ENCODE results near the gene RGS7.

The RGS7 gene

GRCh38 chr1:240878631-240879030, 478.4 kb downstream of the RGS7 start:
- Mint-ChIP-seq H3K9me3 (ENCODE audit: low read depth) (peaks cover 24% of the 10 kb centered on the region), H3K4me3 (no peak overlapping the region), H3K27me3 (no peaks in the 10 kb centered on the region), H3K36me3 (no peaks in the 10 kb centered on the region), H3K27ac (no peak overlapping the region), H3K4me1 (ENCODE audit: low read depth) (no peaks in the 10 kb centered on the region)

- Mint-ChIP-seq H3K36me3 (no peaks in the 10 kb centered on the region), H3K27ac (no peak overlapping the region), H3K4me3 (no peak overlapping the region)
Measured at GRCh38 chr1:240877605-240878004, 479.4 kb downstream of the RGS7 start.

GRCh38 chr1:240876071-240876470, 480.9 kb downstream of the RGS7 start:
- no peaks in the 10 kb centered on the region for H3K27me3 Mint-ChIP-seq
- H3K27ac Mint-ChIP-seq, result no peak overlapping the region
- peaks cover 21% of the 10 kb centered on the region for H3K9me3 Mint-ChIP-seq (ENCODE audit: low read depth)
- no peaks in the 10 kb centered on the region for H3K4me1 Mint-ChIP-seq (ENCODE audit: low read depth)
- no peak overlapping the region for H3K4me3 Mint-ChIP-seq
- no peaks in the 10 kb centered on the region for H3K36me3 Mint-ChIP-seq

More at GRCh38 chr1:240877605-240878004, 479.4 kb downstream of the RGS7 start:
- peaks cover 21% of the 10 kb centered on the region for H3K9me3 Mint-ChIP-seq (ENCODE audit: low read depth)
- no peaks in the 10 kb centered on the region for H3K4me1 Mint-ChIP-seq (ENCODE audit: low read depth)
- no peaks in the 10 kb centered on the region for H3K27me3 Mint-ChIP-seq

GRCh38 chr1:240869071-240869470, 487.9 kb downstream of the RGS7 start:
- H3K4me3 Mint-ChIP-seq, result no peak overlapping the region
- no peaks in the 10 kb centered on the region for H3K4me1 Mint-ChIP-seq (ENCODE audit: low read depth)
- H3K27me3 Mint-ChIP-seq, result peaks cover 2% of the 10 kb centered on the region
- H3K9me3 Mint-ChIP-seq (ENCODE audit: low read depth), result peaks cover 4% of the 10 kb centered on the region
- H3K36me3 Mint-ChIP-seq, result no peaks in the 10 kb centered on the region
- H3K27ac Mint-ChIP-seq, result no peak overlapping the region

- H3K9me3 Mint-ChIP-seq (ENCODE audit: low read depth), result no peaks in the 10 kb centered on the region
- H3K4me3 Mint-ChIP-seq, result no peak overlapping the region
- no peaks in the 10 kb centered on the region for H3K4me1 Mint-ChIP-seq (ENCODE audit: low read depth)
- H3K27ac Mint-ChIP-seq, result no peak overlapping the region
- no peaks in the 10 kb centered on the region for H3K36me3 Mint-ChIP-seq
- H3K27me3 Mint-ChIP-seq, result peaks cover 2% of the 10 kb centered on the region
Measured at GRCh38 chr1:240866724-240867123, 490.3 kb downstream of the RGS7 start.

GRCh38 chr1:240860023-240860422, 497.0 kb downstream of the RGS7 start:
- no peaks in the 10 kb centered on the region for H3K36me3 Mint-ChIP-seq
- no peaks in the 10 kb centered on the region for H3K4me1 Mint-ChIP-seq (ENCODE audit: low read depth)
- H3K9me3 Mint-ChIP-seq (ENCODE audit: low read depth), result no peaks in the 10 kb centered on the region
- no peak overlapping the region for H3K4me3 Mint-ChIP-seq
- H3K27ac Mint-ChIP-seq, result no peak overlapping the region
- peaks cover 3% of the 10 kb centered on the region for H3K27me3 Mint-ChIP-seq

- Mint-ChIP-seq H3K9me3 (ENCODE audit: low read depth) (peaks cover 7% of the 10 kb centered on the region), H3K27ac (no peak overlapping the region)
Measured at GRCh38 chr1:240854367-240854766, 502.6 kb downstream of the RGS7 start.

GRCh38 chr1:240847325-240847724, 509.7 kb downstream of the RGS7 start:
- Mint-ChIP-seq H3K9me3 (ENCODE audit: low read depth) (peaks cover 7% of the 10 kb centered on the region), H3K4me3 (no peak overlapping the region), H3K27ac (no peak overlapping the region), H3K27me3 (no peaks in the 10 kb centered on the region), H3K4me1 (ENCODE audit: low read depth) (no peaks in the 10 kb centered on the region), H3K36me3 (no peaks in the 10 kb centered on the region)

More at GRCh38 chr1:240854367-240854766, 502.6 kb downstream of the RGS7 start:
- no peak overlapping the region for H3K4me3 Mint-ChIP-seq
- H3K4me1 Mint-ChIP-seq (ENCODE audit: low read depth), result no peaks in the 10 kb centered on the region
- H3K27me3 Mint-ChIP-seq, result no peaks in the 10 kb centered on the region
- no peaks in the 10 kb centered on the region for H3K36me3 Mint-ChIP-seq

- Mint-ChIP-seq H3K27ac (no peak overlapping the region), H3K27me3 (no peaks in the 10 kb centered on the region), H3K36me3 (no peaks in the 10 kb centered on the region), H3K4me3 (no peak overlapping the region), H3K4me1 (ENCODE audit: low read depth) (no peaks in the 10 kb centered on the region), H3K9me3 (ENCODE audit: low read depth) (peaks cover 4% of the 10 kb centered on the region)
Measured at GRCh38 chr1:240844486-240844885, 512.5 kb downstream of the RGS7 start.

- peaks cover 4% of the 10 kb centered on the region for H3K9me3 Mint-ChIP-seq (ENCODE audit: low read depth)
- H3K36me3 Mint-ChIP-seq, result no peaks in the 10 kb centered on the region
- no peaks in the 10 kb centered on the region for H3K27me3 Mint-ChIP-seq
- H3K4me1 Mint-ChIP-seq (ENCODE audit: low read depth), result no peaks in the 10 kb centered on the region
- H3K4me3 Mint-ChIP-seq, result no peak overlapping the region
- no peak overlapping the region for H3K27ac Mint-ChIP-seq
Measured at GRCh38 chr1:240843798-240844197, 513.2 kb downstream of the RGS7 start.

GRCh38 chr1:240836271-240836670, 520.7 kb downstream of the RGS7 start:
- Mint-ChIP-seq H3K4me3 (no peak overlapping the region), H3K36me3 (no peaks in the 10 kb centered on the region), H3K9me3 (ENCODE audit: low read depth) (no peaks in the 10 kb centered on the region)

GRCh38 chr1:240835291-240835690, 521.7 kb downstream of the RGS7 start:
- H3K27me3 Mint-ChIP-seq, result no peaks in the 10 kb centered on the region
- H3K36me3 Mint-ChIP-seq, result no peaks in the 10 kb centered on the region
- no peaks in the 10 kb centered on the region for H3K4me1 Mint-ChIP-seq (ENCODE audit: low read depth)
- no peak overlapping the region for H3K4me3 Mint-ChIP-seq
- no peaks in the 10 kb centered on the region for H3K9me3 Mint-ChIP-seq (ENCODE audit: low read depth)
- H3K27ac Mint-ChIP-seq, result no peak overlapping the region

More at GRCh38 chr1:240836271-240836670, 520.7 kb downstream of the RGS7 start:
- Mint-ChIP-seq H3K27ac (no peak overlapping the region), H3K27me3 (no peaks in the 10 kb centered on the region), H3K4me1 (ENCODE audit: low read depth) (no peaks in the 10 kb centered on the region)

GRCh38 chr1:240833075-240833474, 523.9 kb downstream of the RGS7 start:
- Mint-ChIP-seq H3K4me1 (ENCODE audit: low read depth) (no peaks in the 10 kb centered on the region), H3K9me3 (ENCODE audit: low read depth) (no peaks in the 10 kb centered on the region), H3K27ac (no peak overlapping the region), H3K4me3 (no peak overlapping the region), H3K27me3 (peaks cover 1% of the 10 kb centered on the region), H3K36me3 (no peaks in the 10 kb centered on the region)

GRCh38 chr1:240831922-240832321, 525.1 kb downstream of the RGS7 start:
- Mint-ChIP-seq H3K36me3 (no peaks in the 10 kb centered on the region), H3K4me1 (ENCODE audit: low read depth) (no peaks in the 10 kb centered on the region), H3K4me3 (no peak overlapping the region), H3K9me3 (ENCODE audit: low read depth) (no peaks in the 10 kb centered on the region), H3K27ac (no peak overlapping the region), H3K27me3 (peaks cover 1% of the 10 kb centered on the region)

- no peaks in the 10 kb centered on the region for H3K36me3 Mint-ChIP-seq
- H3K27ac Mint-ChIP-seq, result no peak overlapping the region
- H3K27me3 Mint-ChIP-seq, result peaks cover 1% of the 10 kb centered on the region
- no peaks in the 10 kb centered on the region for H3K4me1 Mint-ChIP-seq (ENCODE audit: low read depth)
- H3K4me3 Mint-ChIP-seq, result no peak overlapping the region
- no peaks in the 10 kb centered on the region for H3K9me3 Mint-ChIP-seq (ENCODE audit: low read depth)
Measured at GRCh38 chr1:240831191-240831631, 525.8 kb downstream of the RGS7 start.

- H3K27ac Mint-ChIP-seq, result no peak overlapping the region
- H3K9me3 Mint-ChIP-seq (ENCODE audit: low read depth), result no peaks in the 10 kb centered on the region
- no peaks in the 10 kb centered on the region for H3K36me3 Mint-ChIP-seq
- H3K4me1 Mint-ChIP-seq (ENCODE audit: low read depth), result no peaks in the 10 kb centered on the region
- H3K4me3 Mint-ChIP-seq, result no peak overlapping the region
- H3K27me3 Mint-ChIP-seq, result peaks cover 1% of the 10 kb centered on the region
Measured at GRCh38 chr1:240829487-240829886, 527.5 kb downstream of the RGS7 start.
